SHP77 (cell line): Measurements from ENCODE around the gene ATL2.
"Not testable (repeated sequence)": the region's sequence is repeated elsewhere in the genome, so short reads cannot be mapped to it uniquely, and the experiment has no call there.

Experiments used
- DNase-seq, 2 experiments: peaks; one replicate each; lab custom pipeline; 2025; lab: John Stamatoyannopoulos, UW

The ATL2 gene

GRCh38 chr2:38377050-38377828 is at the start of gene ATL2:
ATL2 (minus strand) TSS chr2:38377273; CDS start chr2:38377260, 13 bp downstream.
- DNase-seq = peak; percentile 82 to 93

DNA sequence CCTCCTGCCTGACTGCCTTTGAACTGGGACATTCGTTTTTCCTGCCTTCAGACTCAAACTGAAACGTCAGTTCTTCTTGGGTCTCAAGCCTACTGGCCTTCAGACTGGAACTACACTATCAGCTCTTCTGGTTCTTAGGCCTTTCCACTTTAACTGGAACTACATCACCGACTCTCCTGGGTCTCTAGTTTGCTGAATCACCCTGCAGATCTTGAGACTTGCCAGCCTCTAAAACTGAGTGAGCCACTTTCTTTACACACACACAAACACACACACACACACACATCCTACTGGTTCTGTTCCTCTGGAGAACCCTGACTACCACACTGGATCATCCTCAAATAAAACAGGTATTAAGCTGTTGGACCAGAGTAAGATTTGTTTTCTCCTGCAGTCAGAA is 46.7 kb upstream of the ATL2 start:
- DNase-seq = no peak

DNA sequence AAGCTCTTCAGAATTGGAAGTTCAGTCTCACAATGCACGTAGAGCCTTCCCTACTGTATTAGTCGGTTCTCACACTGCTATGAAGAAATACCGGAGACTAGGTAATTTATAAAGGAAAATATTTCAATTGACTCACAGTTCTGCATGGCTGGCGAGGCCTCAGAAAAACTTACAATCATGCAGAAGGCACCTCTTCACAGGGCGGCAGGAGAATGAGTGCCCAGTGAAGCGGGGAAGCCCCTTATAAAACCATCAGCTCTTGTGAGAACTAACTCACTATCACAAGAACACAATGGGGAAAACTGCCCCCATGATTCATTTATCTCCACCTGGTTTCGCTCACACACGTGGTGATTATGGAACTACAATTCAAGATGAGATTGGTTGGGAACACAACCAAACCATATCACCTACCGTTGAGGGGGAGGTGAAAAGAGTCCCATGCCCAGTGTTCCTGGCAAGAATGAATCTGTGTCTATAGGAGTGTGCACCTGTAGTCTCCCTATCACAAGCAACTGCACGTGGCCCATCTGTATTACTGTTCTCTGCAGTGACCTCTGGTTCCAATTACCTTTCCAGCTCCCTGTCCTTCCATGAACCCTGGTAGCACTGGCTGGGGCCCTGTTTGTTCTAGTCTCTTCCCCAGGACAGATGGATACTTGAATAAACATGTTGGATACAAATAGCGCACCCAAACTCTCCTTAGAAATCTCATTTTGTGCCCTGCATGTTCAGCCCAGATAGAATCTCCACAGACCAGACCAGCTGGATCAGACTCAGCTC is 44.4 kb upstream of the ATL2 start:
- no peak for DNase-seq

GRCh38 chr2:38419499-38419898 is 42.4 kb upstream of the ATL2 start:
- no peak for DNase-seq

DNA sequence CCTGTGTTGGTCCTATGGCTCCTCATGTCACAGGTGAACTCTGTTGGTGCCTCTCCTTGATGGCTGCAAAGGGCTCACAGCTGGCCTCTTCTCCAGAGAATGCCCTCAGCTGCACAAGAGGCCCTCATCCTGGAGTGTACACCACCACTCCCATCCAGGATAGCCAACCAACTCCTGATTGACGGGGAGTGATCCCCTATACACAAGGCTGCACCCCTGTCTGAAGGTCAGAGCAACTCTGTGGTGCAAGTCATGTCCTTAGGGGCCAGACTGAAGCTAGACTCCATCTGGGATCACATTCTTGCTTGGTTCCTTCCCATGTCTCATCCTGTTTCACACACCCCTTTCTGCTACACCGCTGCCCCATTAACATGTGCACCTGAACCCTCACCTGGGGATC is 41.7 kb upstream of the ATL2 start:
- no peak for DNase-seq

DNA sequence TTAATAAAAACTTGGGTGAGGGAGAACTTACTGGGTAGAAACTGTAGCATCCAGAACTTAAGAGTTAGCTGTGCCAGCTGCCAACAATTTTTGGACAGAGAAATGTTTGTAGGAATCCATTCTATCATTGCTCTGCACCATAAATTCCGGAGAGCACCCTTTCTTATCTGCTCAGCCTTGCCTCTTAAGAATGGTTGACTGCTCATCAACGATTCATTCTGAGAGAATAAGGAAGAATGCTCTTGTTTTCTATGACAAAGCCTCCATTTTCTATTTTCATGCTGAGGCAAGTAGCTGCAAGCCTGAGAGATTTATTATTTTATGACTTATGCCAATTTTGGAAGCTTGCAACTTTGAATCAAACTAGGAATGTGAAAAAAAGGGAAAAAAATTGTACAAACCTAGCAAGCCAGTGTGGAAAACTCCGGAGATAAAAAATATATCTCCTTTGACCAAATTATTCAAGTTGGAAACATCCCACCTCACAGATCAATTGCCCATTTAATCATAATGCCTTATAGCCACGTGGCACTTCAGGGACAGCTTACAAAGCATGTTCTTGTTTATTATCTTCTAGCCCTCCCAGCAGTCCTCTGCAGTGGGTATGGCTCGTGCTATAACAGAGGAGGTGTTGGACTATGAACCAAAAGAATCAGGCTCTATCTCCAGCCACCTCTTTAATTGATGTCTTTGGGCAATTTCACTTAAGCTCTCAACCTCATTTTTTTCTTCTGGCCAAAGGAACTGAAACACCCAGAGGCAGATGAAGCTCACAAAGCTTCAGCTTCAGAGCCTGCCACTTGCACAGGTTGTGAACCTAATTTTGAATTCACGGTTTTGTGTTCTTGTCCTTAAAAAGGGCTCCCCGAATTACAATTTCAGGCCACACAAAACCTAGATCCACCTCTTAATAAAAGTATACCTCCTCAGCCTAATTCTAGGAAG is 40.9 kb upstream of the ATL2 start:
- no peak for DNase-seq

DNA sequence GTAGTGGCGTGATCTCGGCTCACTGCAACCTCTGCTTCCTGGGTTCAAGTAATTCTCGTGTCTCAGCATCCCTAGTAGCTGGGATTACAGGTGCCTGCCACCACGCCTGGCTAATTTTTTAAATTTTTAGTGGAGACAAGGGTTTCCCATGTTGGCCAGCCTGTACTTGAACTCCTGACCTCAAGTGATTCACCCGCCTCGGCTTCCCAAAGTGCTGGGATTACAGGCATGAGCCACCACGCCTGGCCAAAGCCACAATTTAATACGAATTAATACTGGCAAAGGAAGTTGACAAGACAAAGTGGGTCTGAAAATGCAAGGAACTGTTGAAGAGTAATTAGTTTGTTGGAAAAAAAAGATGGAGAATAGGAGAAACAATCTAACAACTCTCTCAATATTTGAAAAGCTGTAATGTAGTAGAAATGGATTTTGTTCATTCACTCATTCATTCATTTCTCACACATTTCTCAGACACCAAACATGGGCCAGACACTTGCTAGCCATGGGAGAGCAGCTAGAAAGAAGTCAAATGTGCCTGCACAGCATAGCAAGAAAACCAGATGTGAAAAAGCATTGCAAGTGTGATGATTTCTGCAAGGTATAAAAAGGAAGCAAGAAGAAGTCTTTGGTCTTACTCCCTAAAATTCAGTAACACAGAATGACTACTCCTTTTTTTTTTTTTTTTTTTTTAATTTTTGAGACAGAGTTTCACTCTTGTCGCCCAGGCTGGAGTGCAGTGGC is 39.4 kb upstream of the ATL2 start:
- DNase-seq = no peak

GRCh38 chr2:38415728-38416291 is 38.7 kb upstream of the ATL2 start:
- DNase-seq = no peak

- no peak for DNase-seq
These were observed 38.0 kb upstream of the ATL2 start for GRCh38 chr2:38415023-38415422.

DNA sequence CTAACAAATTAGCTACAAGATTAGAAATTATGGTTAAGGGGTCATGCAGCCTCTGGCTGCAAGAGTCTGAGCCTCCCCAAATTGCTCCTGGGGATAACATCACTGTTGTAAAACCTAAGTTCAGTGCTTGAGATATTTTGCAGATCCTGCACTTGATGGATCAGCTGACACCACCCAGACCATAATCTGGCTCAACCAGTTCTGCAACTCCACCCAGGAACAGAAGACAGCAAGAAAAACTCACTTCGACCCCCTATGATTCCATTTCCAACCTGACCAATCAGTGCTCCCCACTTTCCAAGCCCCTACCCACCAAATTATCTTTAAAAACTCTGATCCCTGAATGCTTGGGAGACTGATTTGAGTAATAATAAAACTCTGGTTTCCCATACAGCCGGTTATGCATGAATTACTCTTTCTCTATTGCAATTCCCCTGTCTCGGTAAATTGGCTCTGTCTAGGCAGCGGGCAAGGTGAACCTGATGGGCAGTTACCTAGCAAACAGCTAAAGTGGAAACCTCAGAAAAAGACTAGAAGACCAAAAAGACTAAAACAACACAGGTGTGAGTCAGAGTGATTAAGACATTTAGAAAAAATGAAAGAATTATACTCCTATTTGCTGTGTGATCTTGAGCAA is 35.3 kb upstream of the ATL2 start:
- DNase-seq = not testable (repeated sequence)

- no peak for DNase-seq
These were observed 32.4 kb upstream of the ATL2 start for GRCh38 chr2:38409156-38410102.

DNA sequence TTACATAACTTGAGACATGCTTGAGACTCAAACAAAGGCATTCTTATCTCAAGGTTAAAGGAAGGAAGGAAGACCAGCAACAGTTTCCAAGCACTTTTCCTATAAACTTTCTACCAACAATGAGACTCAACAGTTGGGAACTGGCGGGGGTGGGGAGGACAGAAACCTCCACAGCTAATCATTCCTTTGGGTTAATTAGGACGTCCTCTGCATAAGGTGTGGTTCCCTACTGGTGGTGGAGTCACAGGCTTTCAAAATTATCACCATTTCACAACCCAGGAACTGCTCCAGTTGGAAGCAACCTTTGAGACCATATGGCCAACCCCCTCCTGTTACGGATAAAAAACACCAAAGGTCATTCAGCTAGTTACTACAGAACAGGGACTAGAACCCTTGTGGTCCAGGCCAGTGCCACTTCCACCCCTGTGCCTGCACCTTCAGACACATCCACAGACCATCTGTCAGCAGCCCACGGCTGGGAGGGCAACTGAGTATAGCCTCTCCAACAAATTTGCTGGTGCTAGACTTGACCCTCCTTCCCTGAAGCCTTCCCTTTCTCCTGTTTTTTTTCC is 30.1 kb upstream of the ATL2 start:
- no peak for DNase-seq

GRCh38 chr2:38406597-38407110 is 29.6 kb upstream of the ATL2 start:
- DNase-seq = no peak

GRCh38 chr2:38405917-38406596 is 29.0 kb upstream of the ATL2 start:
- DNase-seq = no peak

DNA sequence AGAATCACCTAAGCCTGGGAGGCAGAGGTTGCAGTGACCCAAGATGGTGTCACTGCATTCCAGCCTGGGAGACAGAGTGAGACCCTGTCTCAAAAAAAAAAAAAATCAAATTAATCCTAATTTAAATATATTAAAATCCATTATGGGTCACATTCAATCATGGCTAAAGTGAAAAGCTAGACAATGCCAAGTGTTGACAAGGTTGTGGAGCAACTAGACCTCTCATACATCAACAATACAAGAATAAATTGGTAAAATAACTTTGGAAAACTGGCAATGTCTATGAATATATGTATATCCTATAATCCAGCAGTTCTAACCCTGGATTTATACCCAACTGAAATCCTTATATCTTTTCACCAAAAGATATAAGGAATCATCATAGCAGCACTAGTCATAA is 23.4 kb upstream of the ATL2 start:
- DNase-seq = no peak

- no peak for DNase-seq
These were observed 21.7 kb upstream of the ATL2 start for GRCh38 chr2:38398739-38399138.

DNA sequence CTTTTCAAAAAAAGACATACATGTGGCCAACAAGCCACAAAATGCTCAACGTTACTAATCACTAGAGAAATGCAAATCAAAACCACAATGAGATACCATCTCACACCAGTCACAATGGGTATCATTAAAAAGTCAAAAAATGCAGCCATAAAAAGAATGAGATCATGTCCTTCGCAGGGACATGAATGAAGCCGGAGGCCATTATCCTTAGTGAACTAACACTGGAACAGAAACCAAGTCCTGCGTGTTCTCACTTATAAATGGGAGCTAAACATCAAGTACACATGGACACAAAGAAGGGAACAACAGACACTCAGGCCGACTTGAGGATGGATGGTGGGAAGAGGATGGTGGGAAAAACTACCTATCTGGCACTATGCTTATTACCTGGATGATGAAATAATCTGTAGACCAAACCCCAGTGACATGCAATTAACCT is 17.8 kb upstream of the ATL2 start:
- DNase-seq = no peak

DNA sequence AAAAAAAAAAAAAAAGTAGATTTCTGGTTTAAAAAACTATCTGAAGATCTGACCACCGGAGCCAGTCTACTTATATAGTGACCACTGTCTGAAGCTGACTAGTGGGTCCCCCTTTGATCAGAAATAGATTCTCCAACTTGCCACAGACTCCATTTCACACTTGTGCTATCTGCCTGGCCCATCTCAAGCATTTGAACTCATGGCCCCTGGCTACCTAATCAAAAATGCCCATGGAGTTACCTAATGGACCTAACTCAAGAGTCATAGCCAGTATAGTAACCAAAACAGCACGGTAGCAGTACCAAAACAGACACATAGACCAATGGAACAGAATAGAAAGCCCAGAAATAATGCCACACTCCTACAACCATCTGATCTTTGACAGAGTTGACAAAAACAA is 17.0 kb upstream of the ATL2 start:
- no peak for DNase-seq
